ENCODE data around the gene STXBP1. TPM values are rescaled to one million over a fixed set of nuclear protein-coding genes. Genes with fewer than 3 reads are reported as not detected.

Gene STXBP1
- total and polyA plus RNA-seq, 2 donors (not counting 1 experiment from before 2014, with no cell fraction given), result 25.6 to 36.0 TPM

- DNase-seq (ENCODE audit: low read depth in 2 of 2), result no peak
- no peaks in the 10 kb centered on the region for H3K27me3 ChIP-seq (ENCODE audit: control insufficient read depth, insufficient read depth, low read length)
- no peak for TF ChIP-seq EZH2 (IDR thresholded peaks at IDR 0.05; ENCODE audit: low read length, missing control alignments)
- TF ChIP-seq, protein P1, sequence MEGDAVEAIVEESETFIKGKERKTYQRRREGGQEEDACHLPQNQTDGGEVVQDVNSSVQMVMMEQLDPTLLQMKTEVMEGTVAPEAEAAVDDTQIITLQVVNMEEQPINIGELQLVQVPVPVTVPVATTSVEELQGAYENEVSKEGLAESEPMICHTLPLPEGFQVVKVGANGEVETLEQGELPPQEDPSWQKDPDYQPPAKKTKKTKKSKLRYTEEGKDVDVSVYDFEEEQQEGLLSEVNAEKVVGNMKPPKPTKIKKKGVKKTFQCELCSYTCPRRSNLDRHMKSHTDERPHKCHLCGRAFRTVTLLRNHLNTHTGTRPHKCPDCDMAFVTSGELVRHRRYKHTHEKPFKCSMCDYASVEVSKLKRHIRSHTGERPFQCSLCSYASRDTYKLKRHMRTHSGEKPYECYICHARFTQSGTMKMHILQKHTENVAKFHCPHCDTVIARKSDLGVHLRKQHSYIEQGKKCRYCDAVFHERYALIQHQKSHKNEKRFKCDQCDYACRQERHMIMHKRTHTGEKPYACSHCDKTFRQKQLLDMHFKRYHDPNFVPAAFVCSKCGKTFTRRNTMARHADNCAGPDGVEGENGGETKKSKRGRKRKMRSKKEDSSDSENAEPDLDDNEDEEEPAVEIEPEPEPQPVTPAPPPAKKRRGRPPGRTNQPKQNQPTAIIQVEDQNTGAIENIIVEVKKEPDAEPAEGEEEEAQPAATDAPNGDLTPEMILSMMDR (conservative IDR thresholded peaks at IDR 0.05 in 1 of 2, IDR thresholded peaks at IDR 0.05 in 1 of 2; ENCODE audit: low read depth in 1 of 2, low read length in 2 of 2), result no peak
- no peak overlapping the region for H3K4me3 ChIP-seq (replicated peaks in 1 of 4; ENCODE audit: control extremely low read depth in 1 of 4, insufficient read depth in 1 of 4, low read depth in 3 of 4, low read length in 4 of 4)
- no peak overlapping the region for H3K4me2 ChIP-seq (ENCODE audit: extremely low read depth, insufficient read depth, low read length)
- no peak overlapping the region for H3K27ac ChIP-seq (ENCODE audit: insufficient read depth, low read length)
- H3K79me2 ChIP-seq (ENCODE audit: control insufficient read depth, insufficient read depth, low read length), result no peaks in the 10 kb centered on the region
- no peaks in the 10 kb centered on the region for H4K20me1 ChIP-seq (ENCODE audit: control insufficient read depth, extremely low read depth, insufficient read depth, low read length)
- H3K36me3 ChIP-seq (ENCODE audit: control insufficient read depth, insufficient read depth, low read length), result no peaks in the 10 kb centered on the region
- H3K9ac ChIP-seq (ENCODE audit: insufficient read depth, low read length), result no peak overlapping the region
- H2AFZ ChIP-seq (ENCODE audit: low read length), result no peak overlapping the region
- peaks cover 16% of the 10 kb centered on the region for H3K4me1 ChIP-seq (ENCODE audit: control insufficient read depth, extremely low read depth, insufficient read depth, low read length)
- no peaks in the 10 kb centered on the region for H3K9me3 ChIP-seq (ENCODE audit: control insufficient read depth, insufficient read depth, low read depth, low read length)
Measured at GRCh38 chr9:127720031-127720864, 108.2 kb downstream of the STXBP1 start.

DNA sequence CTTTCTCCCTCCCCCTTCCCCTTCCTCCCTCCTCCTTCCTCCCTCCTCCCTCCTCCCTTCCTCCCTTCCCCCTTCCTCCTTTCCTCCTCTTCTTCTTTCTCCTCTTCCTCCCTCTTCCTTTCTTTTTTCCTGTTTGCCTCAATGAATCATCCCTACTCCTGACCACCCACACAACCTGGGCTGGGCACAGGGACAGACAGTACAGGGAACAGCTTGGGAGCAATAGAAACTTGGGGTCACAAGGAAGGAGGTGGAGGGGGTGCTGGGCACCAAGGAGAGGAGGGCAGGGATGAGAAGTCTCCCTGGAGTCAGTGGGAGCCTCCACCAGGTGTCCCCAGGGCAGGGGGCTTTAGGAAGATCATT, 108.8 kb downstream of the STXBP1 start:
- DNase-seq (ENCODE audit: low read depth in 2 of 2), result no peak
- no peak overlapping the region for H3K9ac ChIP-seq (ENCODE audit: insufficient read depth, low read length)
- H3K36me3 ChIP-seq (ENCODE audit: control insufficient read depth, insufficient read depth, low read length), result no peaks in the 10 kb centered on the region
- no peak overlapping the region for H2AFZ ChIP-seq (ENCODE audit: low read length)
- no peak for TF ChIP-seq EZH2 (IDR thresholded peaks at IDR 0.05; ENCODE audit: low read length, missing control alignments)
- H3K4me1 ChIP-seq (ENCODE audit: control insufficient read depth, extremely low read depth, insufficient read depth, low read length), result peaks cover 16% of the 10 kb centered on the region
- H3K4me2 ChIP-seq (ENCODE audit: extremely low read depth, insufficient read depth, low read length), result no peak overlapping the region
- H3K27ac ChIP-seq (ENCODE audit: insufficient read depth, low read length), result no peak overlapping the region
- no peak overlapping the region for H3K4me3 ChIP-seq (replicated peaks in 1 of 4; ENCODE audit: control extremely low read depth in 1 of 4, insufficient read depth in 1 of 4, low read depth in 3 of 4, low read length in 4 of 4)
- H3K9me3 ChIP-seq (ENCODE audit: control insufficient read depth, insufficient read depth, low read depth, low read length), result no peaks in the 10 kb centered on the region
- no peaks in the 10 kb centered on the region for H3K27me3 ChIP-seq (ENCODE audit: control insufficient read depth, insufficient read depth, low read length)
- H3K79me2 ChIP-seq (ENCODE audit: control insufficient read depth, insufficient read depth, low read length), result no peaks in the 10 kb centered on the region
- H4K20me1 ChIP-seq (ENCODE audit: control insufficient read depth, extremely low read depth, insufficient read depth, low read length), result no peaks in the 10 kb centered on the region

- H3K27ac ChIP-seq (ENCODE audit: insufficient read depth, low read length), result no peak overlapping the region
- H3K9ac ChIP-seq (ENCODE audit: insufficient read depth, low read length), result no peak overlapping the region
- H3K4me1 ChIP-seq (ENCODE audit: control insufficient read depth, extremely low read depth, insufficient read depth, low read length), result peaks cover 12% of the 10 kb centered on the region
- no peaks in the 10 kb centered on the region for H3K79me2 ChIP-seq (ENCODE audit: control insufficient read depth, insufficient read depth, low read length)
- no peaks in the 10 kb centered on the region for H3K27me3 ChIP-seq (ENCODE audit: control insufficient read depth, insufficient read depth, low read length)
- H3K4me2 ChIP-seq (ENCODE audit: extremely low read depth, insufficient read depth, low read length), result no peak overlapping the region
- no peaks in the 10 kb centered on the region for H3K36me3 ChIP-seq (ENCODE audit: control insufficient read depth, insufficient read depth, low read length)
- H3K4me3 ChIP-seq (replicated peaks in 1 of 4; ENCODE audit: control extremely low read depth in 1 of 4, insufficient read depth in 1 of 4, low read depth in 3 of 4, low read length in 4 of 4), result no peak overlapping the region
- TF ChIP-seq, protein P1 (conservative IDR thresholded peaks at IDR 0.05 in 1 of 2, IDR thresholded peaks at IDR 0.05 in 1 of 2; ENCODE audit: low read depth in 1 of 2, low read length in 2 of 2), result no peak
- TF ChIP-seq EZH2 (IDR thresholded peaks at IDR 0.05; ENCODE audit: low read length, missing control alignments), result no peak
- H3K9me3 ChIP-seq (ENCODE audit: control insufficient read depth, insufficient read depth, low read depth, low read length), result no peaks in the 10 kb centered on the region
- H4K20me1 ChIP-seq (ENCODE audit: control insufficient read depth, extremely low read depth, insufficient read depth, low read length), result no peaks in the 10 kb centered on the region
- no peak for DNase-seq (ENCODE audit: low read depth in 2 of 2)
- H2AFZ ChIP-seq (ENCODE audit: low read length), result no peak overlapping the region
Measured at GRCh38 chr9:127721391-127721821, 109.3 kb downstream of the STXBP1 start.

Data from fibroblast of lung (primary cell).